ENCODE measurements around the gene HGS.

HGS gene

DNA sequence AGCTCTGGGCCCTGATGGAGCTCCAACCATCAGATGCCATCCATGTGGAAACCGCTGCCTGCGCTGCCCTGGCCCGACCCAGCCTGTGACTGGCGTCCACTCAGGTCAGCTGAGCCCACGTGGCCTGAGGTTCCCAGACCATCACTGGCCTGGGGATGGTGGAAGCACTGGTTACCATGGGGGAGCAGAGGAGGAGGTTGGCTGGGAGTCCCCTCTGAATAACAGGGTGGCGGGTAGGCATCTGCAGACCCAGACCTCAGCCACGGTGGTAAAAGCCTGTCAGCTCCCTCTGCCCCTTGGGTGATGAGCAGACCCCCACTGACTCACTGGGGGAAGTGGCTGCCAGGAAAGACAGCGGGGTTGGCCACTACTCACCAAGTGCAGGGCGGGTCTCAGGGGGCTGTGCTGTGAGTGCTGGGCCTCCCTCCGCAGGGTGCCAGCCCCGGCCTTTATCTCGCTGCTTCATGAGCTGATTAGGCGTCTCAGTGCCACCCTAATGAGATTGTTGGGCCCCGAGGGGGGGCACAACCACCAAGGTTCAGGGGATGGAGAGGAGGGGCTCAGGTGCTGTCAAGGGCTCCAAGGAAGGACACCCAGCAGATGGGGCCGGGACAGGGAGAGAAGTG lies 27.6 kb upstream of the HGS start, which contains the start of gene PDE6G:
Gene PDE6G (minus strand): TSS at position 425 of the 626 bp plus-strand sequence. CDS start 3,237 bp downstream, outside the sequence.
- no peak within 1 kb of the TSS for H3K4me3 ChIP-seq (ENCODE audit: low read length)
- no peak for DNase-seq (ENCODE audit: low read depth)
- TF ChIP-seq, protein P1, sequence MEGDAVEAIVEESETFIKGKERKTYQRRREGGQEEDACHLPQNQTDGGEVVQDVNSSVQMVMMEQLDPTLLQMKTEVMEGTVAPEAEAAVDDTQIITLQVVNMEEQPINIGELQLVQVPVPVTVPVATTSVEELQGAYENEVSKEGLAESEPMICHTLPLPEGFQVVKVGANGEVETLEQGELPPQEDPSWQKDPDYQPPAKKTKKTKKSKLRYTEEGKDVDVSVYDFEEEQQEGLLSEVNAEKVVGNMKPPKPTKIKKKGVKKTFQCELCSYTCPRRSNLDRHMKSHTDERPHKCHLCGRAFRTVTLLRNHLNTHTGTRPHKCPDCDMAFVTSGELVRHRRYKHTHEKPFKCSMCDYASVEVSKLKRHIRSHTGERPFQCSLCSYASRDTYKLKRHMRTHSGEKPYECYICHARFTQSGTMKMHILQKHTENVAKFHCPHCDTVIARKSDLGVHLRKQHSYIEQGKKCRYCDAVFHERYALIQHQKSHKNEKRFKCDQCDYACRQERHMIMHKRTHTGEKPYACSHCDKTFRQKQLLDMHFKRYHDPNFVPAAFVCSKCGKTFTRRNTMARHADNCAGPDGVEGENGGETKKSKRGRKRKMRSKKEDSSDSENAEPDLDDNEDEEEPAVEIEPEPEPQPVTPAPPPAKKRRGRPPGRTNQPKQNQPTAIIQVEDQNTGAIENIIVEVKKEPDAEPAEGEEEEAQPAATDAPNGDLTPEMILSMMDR (conservative IDR thresholded peaks at IDR 0.05; ENCODE audit: low read length) = no peak

DNA sequence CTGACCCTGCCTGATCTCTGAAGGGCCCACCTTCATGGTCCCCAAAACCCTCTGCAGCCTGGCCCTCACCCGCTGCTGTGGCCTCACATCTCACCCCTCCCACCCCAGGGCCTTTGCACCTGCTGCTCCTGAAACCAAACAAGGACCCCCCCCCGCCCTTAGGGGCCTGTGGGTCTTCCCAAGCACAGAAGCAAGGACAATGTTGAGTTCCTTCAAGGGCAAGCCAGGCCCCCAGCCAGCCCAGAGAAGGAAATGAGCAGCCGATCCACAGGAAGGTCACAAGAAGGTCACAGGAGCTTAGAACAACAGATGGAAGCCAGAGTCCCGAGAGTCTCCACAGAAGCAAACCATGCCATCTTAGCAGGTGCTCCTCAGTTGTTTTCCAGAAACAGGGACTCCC lies 27.0 kb upstream of the HGS start:
- no peak overlapping the region for H3K4me3 ChIP-seq (ENCODE audit: low read length)
- TF ChIP-seq, protein P1 (conservative IDR thresholded peaks at IDR 0.05; ENCODE audit: low read length) = no peak
- no peak for DNase-seq (ENCODE audit: low read depth)

DNA sequence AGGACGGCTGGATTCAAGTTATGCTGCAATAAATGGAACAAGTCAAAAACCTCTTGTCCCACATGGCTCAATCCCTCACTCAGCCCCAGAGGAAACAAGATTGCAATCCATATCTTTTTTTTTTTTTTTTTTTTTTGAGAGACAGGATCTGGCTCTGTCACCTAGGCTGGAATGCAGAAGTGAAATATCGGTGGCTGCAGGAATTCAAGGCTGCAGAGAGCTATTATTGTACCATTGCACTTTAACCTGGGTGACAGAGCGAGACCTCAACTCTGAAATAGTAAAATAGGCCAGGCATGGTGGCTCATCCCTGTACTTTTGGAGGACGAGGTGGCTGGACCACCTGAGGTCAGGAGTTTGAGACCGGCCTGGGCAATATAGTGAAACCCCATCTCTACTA lies 24.8 kb upstream of the HGS start:
- TF ChIP-seq, protein P1 (conservative IDR thresholded peaks at IDR 0.05; ENCODE audit: low read length) = no peak
- DNase-seq (ENCODE audit: low read depth) = no peak
- no peak overlapping the region for H3K4me3 ChIP-seq (ENCODE audit: low read length)

DNA sequence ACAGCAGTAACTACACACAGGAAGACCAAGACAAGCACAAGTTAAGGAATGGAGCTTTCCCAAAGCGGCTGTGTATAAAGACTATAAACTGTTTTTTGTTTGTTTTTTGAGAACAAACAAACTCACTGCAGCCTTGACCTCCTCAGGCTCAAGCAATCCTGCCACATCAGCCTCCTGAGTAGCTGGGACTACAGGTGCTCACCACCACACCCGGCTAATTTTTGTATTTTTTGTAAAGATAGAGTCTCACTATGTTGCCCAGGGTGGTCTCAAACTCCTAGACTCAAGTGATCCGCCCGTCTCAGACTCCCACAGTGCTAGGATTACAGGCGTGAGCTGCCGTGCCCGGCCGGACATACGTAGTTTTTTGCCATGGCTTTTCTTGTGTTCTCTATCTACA lies 23.4 kb upstream of the HGS start:
- TF ChIP-seq, protein P1 (conservative IDR thresholded peaks at IDR 0.05; ENCODE audit: low read length) = no peak
- H3K4me3 ChIP-seq (ENCODE audit: low read length) = no peak overlapping the region
- DNase-seq (ENCODE audit: low read depth) = no peak

DNA sequence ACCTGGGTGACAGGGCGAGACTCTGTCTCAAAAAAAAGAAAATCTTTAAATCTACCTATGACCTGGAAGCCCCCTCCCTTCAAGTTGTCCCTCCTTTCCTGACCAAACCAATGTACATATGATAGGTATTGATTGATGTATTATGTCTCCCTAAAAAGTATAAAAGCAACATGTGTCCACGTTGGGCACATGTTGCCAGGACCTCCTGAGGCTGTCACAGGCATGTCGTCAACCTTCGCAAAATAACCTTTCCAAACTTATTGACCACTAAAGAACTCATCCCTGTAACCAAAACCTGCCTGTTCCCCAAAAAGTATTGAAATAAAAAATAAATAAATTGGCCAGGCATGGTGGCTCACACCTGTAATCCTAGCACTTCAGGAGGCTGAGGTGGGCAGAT lies 21.8 kb upstream of the HGS start:
- TF ChIP-seq, protein P1 (conservative IDR thresholded peaks at IDR 0.05; ENCODE audit: low read length) = no peak
- DNase-seq (ENCODE audit: low read depth) = no peak
- no peak overlapping the region for H3K4me3 ChIP-seq (ENCODE audit: low read length)

DNA sequence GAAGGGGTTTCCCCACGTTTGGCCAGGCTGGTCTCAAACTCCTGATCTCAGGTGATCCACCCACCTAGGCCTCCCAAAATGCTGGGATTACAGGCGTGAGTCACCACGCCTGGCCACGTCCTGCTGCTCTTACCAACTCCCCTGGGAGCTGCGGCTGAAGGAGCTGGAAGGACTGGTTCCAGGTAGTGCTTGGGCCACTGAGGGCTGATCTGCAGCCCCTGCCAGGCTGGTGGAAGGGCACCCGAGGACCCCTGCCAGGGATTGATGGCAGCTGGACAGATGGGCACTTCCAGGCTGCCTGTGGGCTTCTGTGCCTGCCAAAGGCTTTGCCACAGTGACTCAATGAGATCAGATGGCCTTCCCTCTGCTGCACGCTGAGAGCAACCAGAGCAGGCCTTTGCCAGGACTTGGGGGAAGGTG lies 19.8 kb upstream of the HGS start:
- no peak overlapping the region for H3K4me3 ChIP-seq (ENCODE audit: low read length)
- no peak for DNase-seq (ENCODE audit: low read depth)
- TF ChIP-seq, protein P1 (conservative IDR thresholded peaks at IDR 0.05; ENCODE audit: low read length) = no peak
